ENCODE data around the gene SP140L.

DNA sequence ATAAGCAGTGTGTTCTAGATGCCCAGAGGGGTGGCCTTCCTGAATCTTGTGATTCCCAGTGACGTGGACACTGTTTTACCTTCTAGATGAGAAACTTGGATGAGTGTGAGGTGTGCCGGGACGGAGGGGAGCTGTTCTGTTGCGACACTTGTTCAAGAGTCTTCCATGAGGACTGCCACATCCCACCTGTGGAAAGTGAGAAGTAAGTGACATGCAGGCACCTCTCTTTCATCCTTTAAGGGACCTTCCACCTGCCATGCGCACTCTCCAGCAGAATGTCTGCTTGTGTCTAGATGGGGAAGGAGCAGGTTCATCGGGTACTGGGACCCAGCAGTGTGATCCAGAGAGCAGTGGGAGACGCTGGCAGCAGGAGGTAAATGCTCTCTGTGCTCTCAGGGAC is 73.0 kb downstream of the SP140L start:
- TF ChIP-seq, protein P1, sequence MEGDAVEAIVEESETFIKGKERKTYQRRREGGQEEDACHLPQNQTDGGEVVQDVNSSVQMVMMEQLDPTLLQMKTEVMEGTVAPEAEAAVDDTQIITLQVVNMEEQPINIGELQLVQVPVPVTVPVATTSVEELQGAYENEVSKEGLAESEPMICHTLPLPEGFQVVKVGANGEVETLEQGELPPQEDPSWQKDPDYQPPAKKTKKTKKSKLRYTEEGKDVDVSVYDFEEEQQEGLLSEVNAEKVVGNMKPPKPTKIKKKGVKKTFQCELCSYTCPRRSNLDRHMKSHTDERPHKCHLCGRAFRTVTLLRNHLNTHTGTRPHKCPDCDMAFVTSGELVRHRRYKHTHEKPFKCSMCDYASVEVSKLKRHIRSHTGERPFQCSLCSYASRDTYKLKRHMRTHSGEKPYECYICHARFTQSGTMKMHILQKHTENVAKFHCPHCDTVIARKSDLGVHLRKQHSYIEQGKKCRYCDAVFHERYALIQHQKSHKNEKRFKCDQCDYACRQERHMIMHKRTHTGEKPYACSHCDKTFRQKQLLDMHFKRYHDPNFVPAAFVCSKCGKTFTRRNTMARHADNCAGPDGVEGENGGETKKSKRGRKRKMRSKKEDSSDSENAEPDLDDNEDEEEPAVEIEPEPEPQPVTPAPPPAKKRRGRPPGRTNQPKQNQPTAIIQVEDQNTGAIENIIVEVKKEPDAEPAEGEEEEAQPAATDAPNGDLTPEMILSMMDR (IDR thresholded peaks at IDR 0.05) = no peak
- TF ChIP-seq POLR2A (IDR thresholded peaks at IDR 0.05) (no peak), POLR2AphosphoS5 (IDR thresholded peaks at IDR 0.05) (no peak)
